ENCODE measurements around the gene GYPC.
"Not testable (repeated sequence)": the region's sequence is repeated elsewhere in the genome, so short reads cannot be mapped to it uniquely, and the experiment has no call there.

DNA sequence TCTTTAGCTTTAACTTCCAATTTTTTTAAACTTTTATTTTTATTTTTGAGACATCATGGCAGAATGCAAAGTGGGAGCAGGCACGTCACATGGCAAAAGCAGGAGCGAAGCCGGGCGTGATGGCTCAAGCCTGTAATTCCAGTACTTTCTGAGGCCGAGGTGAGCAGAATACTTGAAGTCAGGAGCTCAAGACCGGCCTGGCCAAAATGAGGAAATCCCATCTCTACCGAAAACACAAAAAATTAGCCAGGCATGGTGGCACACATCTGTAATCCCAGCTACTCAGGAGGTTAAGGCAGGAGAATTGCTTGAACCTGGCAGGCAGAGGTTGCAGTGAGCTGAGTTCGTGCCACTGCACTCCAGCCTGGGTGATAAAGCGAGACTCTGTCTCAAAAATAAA, 14.7 kb upstream of the GYPC start:
- TF ChIP-seq, protein P1, sequence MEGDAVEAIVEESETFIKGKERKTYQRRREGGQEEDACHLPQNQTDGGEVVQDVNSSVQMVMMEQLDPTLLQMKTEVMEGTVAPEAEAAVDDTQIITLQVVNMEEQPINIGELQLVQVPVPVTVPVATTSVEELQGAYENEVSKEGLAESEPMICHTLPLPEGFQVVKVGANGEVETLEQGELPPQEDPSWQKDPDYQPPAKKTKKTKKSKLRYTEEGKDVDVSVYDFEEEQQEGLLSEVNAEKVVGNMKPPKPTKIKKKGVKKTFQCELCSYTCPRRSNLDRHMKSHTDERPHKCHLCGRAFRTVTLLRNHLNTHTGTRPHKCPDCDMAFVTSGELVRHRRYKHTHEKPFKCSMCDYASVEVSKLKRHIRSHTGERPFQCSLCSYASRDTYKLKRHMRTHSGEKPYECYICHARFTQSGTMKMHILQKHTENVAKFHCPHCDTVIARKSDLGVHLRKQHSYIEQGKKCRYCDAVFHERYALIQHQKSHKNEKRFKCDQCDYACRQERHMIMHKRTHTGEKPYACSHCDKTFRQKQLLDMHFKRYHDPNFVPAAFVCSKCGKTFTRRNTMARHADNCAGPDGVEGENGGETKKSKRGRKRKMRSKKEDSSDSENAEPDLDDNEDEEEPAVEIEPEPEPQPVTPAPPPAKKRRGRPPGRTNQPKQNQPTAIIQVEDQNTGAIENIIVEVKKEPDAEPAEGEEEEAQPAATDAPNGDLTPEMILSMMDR (optimal IDR thresholded peaks at IDR 0.05 in 1 of 3, IDR thresholded peaks at IDR 0.05 in 1 of 3, conservative IDR thresholded peaks at IDR 0.05 in 1 of 3; ENCODE audit: extremely low read depth in 1 of 3, insufficient read depth in 2 of 3, low read length in 3 of 3): not testable (repeated sequence)
- TF ChIP-seq EZH2 (IDR thresholded peaks at IDR 0.05; ENCODE audit: low read length): not testable (repeated sequence)

Measured in keratinocyte (primary cell).